UCSD-AML1 (cell line): ENCODE measurements around the gene ALG12.

Source experiments
- DNase-seq: peaks from one replicate; lab custom pipeline; 2025; ENCODE audit not compliant: unreplicated experiment; lab: John Stamatoyannopoulos, UW

ALG12 gene

GRCh38 chr22:49958366-49958921 lies 40.2 kb upstream of the ALG12 start:
- DNase-seq: no peak

GRCh38 chr22:49957826-49958365 lies 39.7 kb upstream of the ALG12 start:
- DNase-seq: no peak

GRCh38 chr22:49956914-49957825 lies 38.9 kb upstream of the ALG12 start:
- DNase-seq: no peak

- DNase-seq: no peak
These were observed 38.2 kb upstream of the ALG12 start for GRCh38 chr22:49956418-49956770.

GRCh38 chr22:49955581-49956417 lies 37.6 kb upstream of the ALG12 start:
- no peak for DNase-seq

GRCh38 chr22:49954991-49955580 lies 36.8 kb upstream of the ALG12 start:
- DNase-seq: no peak

- DNase-seq: no peak
These were observed 36.1 kb upstream of the ALG12 start for GRCh38 chr22:49954354-49954753.

GRCh38 chr22:49953680-49954344 lies 35.6 kb upstream of the ALG12 start:
- DNase-seq: peak; percentile 45

- no peak for DNase-seq
These were observed 34.9 kb upstream of the ALG12 start for GRCh38 chr22:49953027-49953679.

- DNase-seq: no peak
These were observed 34.0 kb upstream of the ALG12 start for GRCh38 chr22:49951986-49952896.

- no peak for DNase-seq
These were observed 33.4 kb upstream of the ALG12 start for GRCh38 chr22:49951678-49951985.

GRCh38 chr22:49951000-49951677 lies 32.9 kb upstream of the ALG12 start:
- no peak for DNase-seq

GRCh38 chr22:49950396-49950994 lies 32.3 kb upstream of the ALG12 start:
- DNase-seq: no peak

GRCh38 chr22:49949914-49950292 lies 31.7 kb upstream of the ALG12 start:
- no peak for DNase-seq

- DNase-seq: no peak
These were observed 31.0 kb upstream of the ALG12 start for GRCh38 chr22:49948958-49949913.

- no peak for DNase-seq
These were observed 30.1 kb upstream of the ALG12 start for GRCh38 chr22:49948116-49948957.
